ENCODE measurements around the gene NFIC.
"Not testable (repeated sequence)": the region's sequence is repeated elsewhere in the genome, so short reads cannot be mapped to it uniquely, and the experiment has no call there.

Gene NFIC

GRCh38 chr19:3365836-3366752 lies at the start of gene NFIC:
NFIC (plus strand) TSS chr19:3366583; CDS start chr19:3366637, 54 bp downstream.
- DNase-seq, result peak; percentile 57

GRCh38 chr19:3316659-3317207 lies 49.6 kb upstream of the NFIC start:
- no peak for DNase-seq

GRCh38 chr19:3319643-3320353 lies 46.6 kb upstream of the NFIC start:
- DNase-seq, result no peak

- DNase-seq, result no peak
Observed at GRCh38 chr19:3320354-3320670, 46.1 kb upstream of the NFIC start.

GRCh38 chr19:3320853-3321252 lies 45.5 kb upstream of the NFIC start:
- no peak for DNase-seq

- DNase-seq, result no peak
Observed at GRCh38 chr19:3321696-3322095, 44.7 kb upstream of the NFIC start.

GRCh38 chr19:3322199-3322978 lies 44.0 kb upstream of the NFIC start:
- no peak for DNase-seq

- no peak for DNase-seq
Observed at GRCh38 chr19:3323026-3323425, 43.4 kb upstream of the NFIC start.

- no peak for DNase-seq
Observed at GRCh38 chr19:3323658-3324057, 42.7 kb upstream of the NFIC start.

GRCh38 chr19:3324405-3324856 lies 42.0 kb upstream of the NFIC start:
- no peak for DNase-seq

GRCh38 chr19:3325451-3325850 lies 40.9 kb upstream of the NFIC start:
- DNase-seq, result no peak

GRCh38 chr19:3328743-3329142 lies 37.6 kb upstream of the NFIC start:
- no peak for DNase-seq

- DNase-seq, result no peak
Observed at GRCh38 chr19:3330047-3330446, 36.3 kb upstream of the NFIC start.

- not testable (repeated sequence) for DNase-seq
Observed at GRCh38 chr19:3332232-3332631, 34.2 kb upstream of the NFIC start.

GRCh38 chr19:3333020-3333583 lies 33.3 kb upstream of the NFIC start:
- no peak for DNase-seq

- no peak for DNase-seq
Observed at GRCh38 chr19:3333662-3334061, 32.7 kb upstream of the NFIC start.

GRCh38 chr19:3334749-3335430 lies 31.5 kb upstream of the NFIC start:
- not testable (repeated sequence) for DNase-seq

GRCh38 chr19:3335431-3336350 lies 30.7 kb upstream of the NFIC start:
- DNase-seq, result no peak

GRCh38 chr19:3336351-3336679 lies 30.1 kb upstream of the NFIC start:
- no peak for DNase-seq

- DNase-seq, result no peak
Observed at GRCh38 chr19:3336680-3337523, 29.5 kb upstream of the NFIC start.

Data from NCI-H510A treated with DMSO at 0.1 percent for 48 hours (cell line).